Keratinocyte (primary cell): ENCODE results near the gene KCNH1.

Experiments
- CTCF ChIP-seq, 3 experiments: IDR thresholded peaks in 1 of 3; conservative IDR thresholded peaks in 1 of 3; optimal IDR thresholded peaks in 1 of 3; 2 replicates in 2 of 3; 3 replicates in 1 of 3; pipeline versions ENCODE3 to v1.5.1; 2011; ENCODE audit warnings: low read length in 3 of 3, mild to moderate bottlenecking in 3 of 3, moderate library complexity in 2 of 3, control low read depth in 1 of 3, inconsistent platforms in 1 of 3; ENCODE audit not compliant: insufficient read depth in 2 of 3; ENCODE audit errors: extremely low read depth in 1 of 3
- EZH2 ChIP-seq: IDR thresholded peaks from one replicate; pipeline ENCODE4 v1.6.1; 2012; ENCODE audit warnings: inconsistent platforms, mild to moderate bottlenecking, low read length, moderate library complexity

- no peak for TF ChIP-seq CTCF (optimal IDR thresholded peaks at IDR 0.05 in 1 of 3, IDR thresholded peaks at IDR 0.05 in 1 of 3, conservative IDR thresholded peaks at IDR 0.05 in 1 of 3; ENCODE audit: extremely low read depth in 1 of 3, insufficient read depth in 2 of 3, low read length in 3 of 3)
- TF ChIP-seq EZH2 = no peak
These were observed 448.7 kb downstream of the KCNH1 start for GRCh38 chr1:210685295-210685650.
